Gastrocnemius medialis (tissue), 4 donors: ENCODE data around the gene RAD50.

Experiments used
- CTCF ChIP-seq, 5 experiments: fragments of 450-650 bp in 3 of 5; fragments of 200-600 bp in 2 of 5; sonication (generic) in 2 of 5; IDR thresholded peaks in 4 of 5; conservative IDR thresholded peaks in 1 of 5; 1 replicate in 4 of 5; 2 replicates in 1 of 5; pipeline ENCODE4 v1.5.1; 2016 to 2019; ENCODE audit warnings: antibody characterized with exemption in 5 of 5, mild to moderate bottlenecking in 3 of 5, moderate library complexity in 3 of 5
- POLR2A ChIP-seq, 2 donors: fragments of 450-650 bp; IDR thresholded peaks; one replicate each; pipeline ENCODE4 v1.6.1; 2017; ENCODE audit warnings: antibody characterized with exemption in 2 of 2, mild to moderate bottlenecking in 2 of 2, moderate library complexity in 2 of 2

GRCh38 chr5:132668706-132669454 is 112.1 kb downstream of the RAD50 start:
- TF ChIP-seq CTCF (IDR thresholded peaks at IDR 0.05 in 4 of 5, conservative IDR thresholded peaks at IDR 0.05 in 1 of 5) (no peak), POLR2A (IDR thresholded peaks at IDR 0.05) (no peak)
